ENCODE measurements around the gene HDAC4.

The HDAC4 gene

GRCh38 chr2:239212121-239212928 lies 188.5 kb downstream of the HDAC4 start:
- DNase-seq, result no peak

GRCh38 chr2:239211396-239212094 lies 189.3 kb downstream of the HDAC4 start:
- DNase-seq, result no peak

GRCh38 chr2:239209783-239210182 lies 191.0 kb downstream of the HDAC4 start:
- no peak for DNase-seq

GRCh38 chr2:239208465-239209180 lies 192.2 kb downstream of the HDAC4 start:
- DNase-seq, result no peak

- no peak for DNase-seq
These were observed 194.0 kb downstream of the HDAC4 start for GRCh38 chr2:239206851-239207250.

- DNase-seq, result no peak
These were observed 194.8 kb downstream of the HDAC4 start for GRCh38 chr2:239206042-239206441.

GRCh38 chr2:239204876-239205468 lies 195.8 kb downstream of the HDAC4 start:
- no peak for DNase-seq

- no peak for DNase-seq
These were observed 196.5 kb downstream of the HDAC4 start for GRCh38 chr2:239204136-239204875.

- no peak for DNase-seq
These were observed 197.2 kb downstream of the HDAC4 start for GRCh38 chr2:239203443-239204135.

- DNase-seq, result no peak
These were observed 198.0 kb downstream of the HDAC4 start for GRCh38 chr2:239202836-239203235.

- no peak for DNase-seq
These were observed 198.5 kb downstream of the HDAC4 start for GRCh38 chr2:239202343-239202742.

GRCh38 chr2:239201884-239202283 lies 198.9 kb downstream of the HDAC4 start:
- no peak for DNase-seq

GRCh38 chr2:239201531-239201876 lies 199.3 kb downstream of the HDAC4 start:
- no peak for DNase-seq

- DNase-seq, result no peak
These were observed 199.9 kb downstream of the HDAC4 start for GRCh38 chr2:239200646-239201530.

- DNase-seq, result no peak
These were observed 201.6 kb downstream of the HDAC4 start for GRCh38 chr2:239199041-239199768.

- DNase-seq, result no peak
These were observed 202.6 kb downstream of the HDAC4 start for GRCh38 chr2:239198221-239198620.

GRCh38 chr2:239197146-239197545 lies 203.7 kb downstream of the HDAC4 start:
- DNase-seq, result no peak

- DNase-seq, result no peak
These were observed 204.3 kb downstream of the HDAC4 start for GRCh38 chr2:239196474-239197021.

GRCh38 chr2:239195992-239196391 lies 204.8 kb downstream of the HDAC4 start:
- DNase-seq, result no peak
